Measurements from ENCODE around the gene FBXO31.

FBXO31 gene

DNA sequence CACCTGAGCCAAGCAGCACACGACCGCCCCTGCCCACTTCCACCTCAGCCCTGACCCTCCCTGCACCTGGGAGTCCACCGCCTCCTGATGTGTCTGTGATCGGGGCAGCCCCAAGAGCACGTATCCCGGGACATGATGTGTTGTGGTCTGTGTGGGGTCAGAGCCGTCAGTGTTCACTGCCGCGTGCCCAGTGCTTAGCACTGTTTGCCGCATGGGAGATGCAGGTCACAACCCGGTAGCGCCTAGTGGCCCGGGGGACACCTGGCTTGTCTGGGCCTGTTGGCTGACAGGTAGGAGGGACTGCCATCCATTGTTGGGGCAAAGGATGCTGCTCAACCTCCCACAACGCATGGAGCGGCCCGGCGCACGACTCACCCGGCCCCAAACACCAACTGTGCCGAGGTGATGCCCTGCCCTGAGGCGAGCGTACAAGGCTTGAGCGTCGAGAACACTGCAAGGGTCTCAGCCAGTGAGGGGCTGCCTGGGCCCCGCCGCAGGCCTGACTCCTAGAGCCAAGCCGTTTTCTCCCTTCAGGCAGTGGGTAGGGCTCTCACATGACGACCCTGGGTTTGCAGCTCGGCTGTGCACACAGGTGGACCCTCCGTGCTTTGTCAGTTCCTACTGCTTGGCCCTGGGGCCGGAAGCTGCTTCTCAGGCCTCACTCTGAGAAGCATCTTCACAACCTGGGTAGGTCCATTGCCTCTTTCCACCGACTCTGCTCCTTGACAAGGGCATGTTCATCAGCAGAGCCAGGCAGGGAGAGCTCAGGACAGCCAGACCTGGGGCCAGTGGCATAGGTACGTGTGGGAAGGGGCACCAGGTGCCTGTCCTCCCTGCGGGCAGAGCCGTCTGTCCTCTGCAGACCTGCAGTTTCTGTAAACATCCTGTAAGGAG is 60.5 kb downstream of the FBXO31 start:
- Histone ChIP-seq H3K4me3 (ENCODE audit: low read length in 2 of 2) (no peak overlapping the region), H4K91ac (ENCODE audit: low read depth, low read length, poor library complexity) (no peak overlapping the region), H3K14ac (ENCODE audit: low read length) (no peak overlapping the region), H3K79me1 (ENCODE audit: low read depth, low read length) (peaks cover 9% of the 10 kb centered on the region), H2AK5ac (ENCODE audit: low read depth, low read length) (no peak overlapping the region), H3K4me2 (ENCODE audit: insufficient read depth, low read length, poor library complexity, severe bottlenecking) (no peak overlapping the region), H2BK5ac (ENCODE audit: low read length) (peak overlapping the region; percentile 83), H3K9me3 (replicated peaks in 1 of 2; ENCODE audit: control insufficient read depth in 2 of 2, insufficient read depth in 1 of 2, low read depth in 1 of 2, low read length in 2 of 2) (no peaks in the 10 kb centered on the region), H2AFZ (ENCODE audit: low read length) (no peak overlapping the region), H3K23ac (ENCODE audit: low read depth, low read length, poor library complexity) (peak overlapping the region; percentile 61), H4K8ac (ENCODE audit: low read depth, low read length) (peak overlapping the region; percentile 67), H2BK15ac (ENCODE audit: low read length) (no peak overlapping the region), H2BK12ac (ENCODE audit: low read length) (no peak overlapping the region), H3K27ac (replicated peaks; ENCODE audit: low read length) (no peak overlapping the region), H3K9ac (ENCODE audit: low read depth, low read length, poor library complexity) (no peak overlapping the region), H3K4ac (ENCODE audit: low read length) (no peak overlapping the region), H3K27me3 (ENCODE audit: control insufficient read depth in 3 of 3, insufficient read depth in 3 of 3, low read depth in 1 of 3, low read length in 3 of 3) (no peaks in the 10 kb centered on the region), H3K18ac (ENCODE audit: low read length) (peak overlapping the region; percentile 15), H2BK120ac (ENCODE audit: low read depth, low read length) (no peak overlapping the region), H3K4me1 (ENCODE audit: control insufficient read depth in 2 of 2, insufficient read depth in 1 of 2, low read depth in 1 of 2, low read length in 2 of 2) (peaks cover 5 to 11% of the 10 kb centered on the region in 2 donors), H3K36me3 (replicated peaks in 1 of 2; ENCODE audit: control insufficient read depth in 2 of 2, insufficient read depth in 2 of 2, low read length in 2 of 2) (peaks cover 4 to 11% of the 10 kb centered on the region in 2 donors)
- WGBS, 2 donors (ENCODE audit: extremely low coverage in 2 of 2, insufficient read length in 2 of 2, insufficient replicate concordance in 1 of 2), result no CpG with 5 or more reads among the region's 35 CpGs
- no peak for DNase-seq (ENCODE audit: low spot score)

DNA sequence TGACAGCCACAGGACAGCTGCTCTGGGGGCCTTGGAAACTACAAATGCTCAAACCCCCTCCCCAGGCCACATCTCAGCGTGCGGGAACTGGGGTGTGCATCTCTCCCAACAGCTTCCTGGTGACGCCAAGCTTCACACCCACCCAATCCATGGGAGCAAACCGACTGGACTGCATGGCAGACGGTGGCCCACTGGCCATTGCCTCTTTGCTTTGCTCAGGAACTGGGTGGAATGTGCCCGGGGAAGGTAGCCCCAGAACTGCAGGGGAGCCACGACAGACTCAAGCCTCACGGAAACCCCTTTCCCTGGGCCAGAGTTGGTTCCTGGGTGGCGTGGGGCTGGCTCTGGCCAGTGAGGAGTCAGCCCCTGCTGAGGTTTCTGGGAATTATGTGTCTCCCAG is 61.2 kb downstream of the FBXO31 start:
- no peak overlapping the region for H2BK12ac ChIP-seq (ENCODE audit: low read length)
- H3K27ac ChIP-seq (replicated peaks; ENCODE audit: low read length), result no peak overlapping the region
- no peak overlapping the region for H3K23ac ChIP-seq (ENCODE audit: low read depth, low read length, poor library complexity)
- no peak overlapping the region for H2BK120ac ChIP-seq (ENCODE audit: low read depth, low read length)
- H2AK5ac ChIP-seq (ENCODE audit: low read depth, low read length), result no peak overlapping the region
- H4K91ac ChIP-seq (ENCODE audit: low read depth, low read length, poor library complexity), result no peak overlapping the region
- H3K27me3 ChIP-seq (ENCODE audit: control insufficient read depth in 3 of 3, insufficient read depth in 3 of 3, low read depth in 1 of 3, low read length in 3 of 3), result no peaks in the 10 kb centered on the region
- H3K4me3 ChIP-seq (ENCODE audit: low read length in 2 of 2), result no peak overlapping the region
- no peak overlapping the region for H3K4ac ChIP-seq (ENCODE audit: low read length)
- H3K18ac ChIP-seq (ENCODE audit: low read length), result no peak overlapping the region
- no CpG with 5 or more reads among the region's 9 CpGs for WGBS, 2 donors (ENCODE audit: extremely low coverage in 2 of 2, insufficient read length in 2 of 2, insufficient replicate concordance in 1 of 2)
- H3K9me3 ChIP-seq (replicated peaks in 1 of 2; ENCODE audit: control insufficient read depth in 2 of 2, insufficient read depth in 1 of 2, low read depth in 1 of 2, low read length in 2 of 2), result no peaks in the 10 kb centered on the region
- peak overlapping the region; percentile 31 for H2BK5ac ChIP-seq (ENCODE audit: low read length)
- peaks cover 5 to 12% of the 10 kb centered on the region in 2 donors for H3K4me1 ChIP-seq (ENCODE audit: control insufficient read depth in 2 of 2, insufficient read depth in 1 of 2, low read depth in 1 of 2, low read length in 2 of 2)
- H3K79me1 ChIP-seq (ENCODE audit: low read depth, low read length), result peaks cover 12% of the 10 kb centered on the region
- H3K9ac ChIP-seq (ENCODE audit: low read depth, low read length, poor library complexity), result no peak overlapping the region
- H3K36me3 ChIP-seq (replicated peaks in 1 of 2; ENCODE audit: control insufficient read depth in 2 of 2, insufficient read depth in 2 of 2, low read length in 2 of 2), result peaks cover 4 to 11% of the 10 kb centered on the region in 2 donors
- H3K4me2 ChIP-seq (ENCODE audit: insufficient read depth, low read length, poor library complexity, severe bottlenecking), result no peak overlapping the region
- H3K14ac ChIP-seq (ENCODE audit: low read length), result no peak overlapping the region
- H4K8ac ChIP-seq (ENCODE audit: low read depth, low read length), result no peak overlapping the region
- no peak overlapping the region for H2BK15ac ChIP-seq (ENCODE audit: low read length)
- H2AFZ ChIP-seq (ENCODE audit: low read length), result no peak overlapping the region
- DNase-seq (ENCODE audit: low spot score), result no peak

- H2BK12ac ChIP-seq (ENCODE audit: low read length), result no peak overlapping the region
- 100% methylated on average over 1 to 2 of the region's 20 CpGs for WGBS, 2 donors (ENCODE audit: extremely low coverage in 2 of 2, insufficient read length in 2 of 2, insufficient replicate concordance in 1 of 2)
- H2AFZ ChIP-seq (ENCODE audit: low read length), result no peak overlapping the region
Measured at GRCh38 chr16:87321336-87322107, 62.1 kb downstream of the FBXO31 start.

More at GRCh38 chr16:87321336-87322107, 62.1 kb downstream of the FBXO31 start:
- Histone ChIP-seq H2BK15ac (ENCODE audit: low read length) (no peak overlapping the region), H4K8ac (ENCODE audit: low read depth, low read length) (no peak overlapping the region), H3K79me1 (ENCODE audit: low read depth, low read length) (peaks cover 12% of the 10 kb centered on the region), H3K4me3 (ENCODE audit: low read length in 2 of 2) (no peak overlapping the region), H2BK120ac (ENCODE audit: low read depth, low read length) (no peak overlapping the region), H3K36me3 (replicated peaks in 1 of 2; ENCODE audit: control insufficient read depth in 2 of 2, insufficient read depth in 2 of 2, low read length in 2 of 2) (peaks cover 4 to 11% of the 10 kb centered on the region in 2 donors), H4K91ac (ENCODE audit: low read depth, low read length, poor library complexity) (no peak overlapping the region), H3K27me3 (ENCODE audit: control insufficient read depth in 3 of 3, insufficient read depth in 3 of 3, low read depth in 1 of 3, low read length in 3 of 3) (no peaks in the 10 kb centered on the region), H3K4me1 (ENCODE audit: control insufficient read depth in 2 of 2, insufficient read depth in 1 of 2, low read depth in 1 of 2, low read length in 2 of 2) (peaks cover 5 to 12% of the 10 kb centered on the region in 2 donors), H3K9ac (ENCODE audit: low read depth, low read length, poor library complexity) (no peak overlapping the region), H3K27ac (replicated peaks; ENCODE audit: low read length) (no peak overlapping the region), H3K14ac (ENCODE audit: low read length) (no peak overlapping the region), H3K9me3 (replicated peaks in 1 of 2; ENCODE audit: control insufficient read depth in 2 of 2, insufficient read depth in 1 of 2, low read depth in 1 of 2, low read length in 2 of 2) (no peaks in the 10 kb centered on the region), H2AK5ac (ENCODE audit: low read depth, low read length) (no peak overlapping the region), H3K4ac (ENCODE audit: low read length) (no peak overlapping the region), H3K4me2 (ENCODE audit: insufficient read depth, low read length, poor library complexity, severe bottlenecking) (no peak overlapping the region), H3K23ac (ENCODE audit: low read depth, low read length, poor library complexity) (no peak overlapping the region), H2BK5ac (ENCODE audit: low read length) (no peak overlapping the region), H3K18ac (ENCODE audit: low read length) (no peak overlapping the region)
- DNase-seq (ENCODE audit: low spot score), result no peak
